ENCODE data around the gene SKIC2. TPM values are rescaled to one million over a fixed set of nuclear protein-coding genes. Genes with fewer than 3 reads are reported as not detected.

SKIC2 gene
- total and polyA plus RNA-seq, 2 donors (not counting 3 experiments of a cell fraction or from before 2014, with no cell fraction given), result 52.8 to 76.7 TPM

- no peak for DNase-seq (ENCODE audit: low read depth, low spot score)
- H3K27ac ChIP-seq (ENCODE audit: insufficient read depth, low read depth, low read length), result no peak overlapping the region
- no peak overlapping the region for H2AFZ ChIP-seq (ENCODE audit: low read depth, low read length)
- BruUV-seq (replicated peaks), result no TSS peak
- no peaks in the 10 kb centered on the region for H4K20me1 ChIP-seq (replicated peaks; ENCODE audit: control insufficient read depth, extremely low read depth, insufficient read depth, low read length)
- intact Hi-C loops (cut with micrococcal nuclease) (no loop called here), dilution Hi-C loops (cut with MboI; ENCODE audit: extremely low pct_ligation_motif_present, low sequenced_read_pairs) (no loop called here)
- H3K9me1 ChIP-seq (replicated peaks; ENCODE audit: control insufficient read depth, extremely low read depth, insufficient read depth, low read length), result no peaks in the 10 kb centered on the region
- no peaks in the 10 kb centered on the region for H3K36me3 ChIP-seq (ENCODE audit: control insufficient read depth in 2 of 2, extremely low read depth in 1 of 2, insufficient read depth in 2 of 2, low read length in 2 of 2)
- peaks cover 3% of the 10 kb centered on the region for H3K4me1 ChIP-seq (ENCODE audit: control insufficient read depth, extremely low read depth, insufficient read depth, low read length)
- TF ChIP-seq MAX (IDR thresholded peaks at IDR 0.05; ENCODE audit: insufficient read depth, insufficient read length) (no peak), EZH2 (IDR thresholded peaks at IDR 0.05; ENCODE audit: borderline replicate concordance, low read depth, low read length, severe bottlenecking) (no peak)
- no peak overlapping the region for H3K4me3 ChIP-seq (replicated peaks in 1 of 3; ENCODE audit: insufficient read depth in 1 of 3, low read depth in 1 of 3, low read length in 3 of 3)
- H3K9ac ChIP-seq (replicated peaks; ENCODE audit: extremely low read depth, insufficient read depth, low read length), result no peak overlapping the region
- H3K9me3 ChIP-seq (replicated peaks; ENCODE audit: control insufficient read depth, insufficient read depth, low read length), result no peaks in the 10 kb centered on the region
- H3K27me3 ChIP-seq (ENCODE audit: control insufficient read depth in 2 of 2, insufficient read depth in 2 of 2, low read length in 2 of 2), result no peaks in the 10 kb centered on the region
- H3K4me2 ChIP-seq (ENCODE audit: insufficient read depth, low read length), result no peak overlapping the region
- no peak for FAIRE-seq
- POLR2A ChIA-PET, result no interaction called here
- CTCF ChIA-PET, result no interaction called here
- H3K79me2 ChIP-seq (ENCODE audit: control insufficient read depth, insufficient read depth, low read length), result no peaks in the 10 kb centered on the region
Observed at GRCh38 chr6:31915756-31916155, 43.2 kb upstream of the SKIC2 start.

- dilution Hi-C loops (cut with MboI; ENCODE audit: extremely low pct_ligation_motif_present, low sequenced_read_pairs), result no loop called here
- no peak overlapping the region for H2AFZ ChIP-seq (ENCODE audit: low read depth, low read length)
- no peaks in the 10 kb centered on the region for H3K27me3 ChIP-seq (ENCODE audit: control insufficient read depth in 2 of 2, insufficient read depth in 2 of 2, low read length in 2 of 2)
- no peak overlapping the region for H3K4me2 ChIP-seq (ENCODE audit: insufficient read depth, low read length)
- no peaks in the 10 kb centered on the region for H3K4me1 ChIP-seq (ENCODE audit: control insufficient read depth, extremely low read depth, insufficient read depth, low read length)
- FAIRE-seq (no peak), DNase-seq (ENCODE audit: low read depth, low spot score) (no peak)
- no peak overlapping the region for H3K4me3 ChIP-seq (replicated peaks in 1 of 3; ENCODE audit: insufficient read depth in 1 of 3, low read depth in 1 of 3, low read length in 3 of 3)
- ChIA-PET POLR2A (interaction anchor here (0.7 kb wide), 1 partner anchor 70 kb away, joined by 4 read pairs; no protein-coding TSS in a partner anchor), CTCF (interaction anchor here (0.6 to 2.0 kb wide), 6 partner anchors 11 to 132 kb away, joined by 3 to 11 read pairs (median 3); no protein-coding TSS in a partner anchor)
- H4K20me1 ChIP-seq (replicated peaks; ENCODE audit: control insufficient read depth, extremely low read depth, insufficient read depth, low read length), result no peaks in the 10 kb centered on the region
- intact Hi-C loops (cut with micrococcal nuclease), result no loop called here
- no peak overlapping the region for H3K9ac ChIP-seq (replicated peaks; ENCODE audit: extremely low read depth, insufficient read depth, low read length)
- H3K27ac ChIP-seq (ENCODE audit: insufficient read depth, low read depth, low read length), result no peak overlapping the region
- H3K36me3 ChIP-seq (ENCODE audit: control insufficient read depth in 2 of 2, extremely low read depth in 1 of 2, insufficient read depth in 2 of 2, low read length in 2 of 2), result no peaks in the 10 kb centered on the region
- H3K79me2 ChIP-seq (ENCODE audit: control insufficient read depth, insufficient read depth, low read length), result no peaks in the 10 kb centered on the region
- TF ChIP-seq MAX (IDR thresholded peaks at IDR 0.05; ENCODE audit: insufficient read depth, insufficient read length) (no peak), CTCF (IDR thresholded peaks at IDR 0.05; ENCODE audit: extremely low read depth in 1 of 2, insufficient read depth in 1 of 2, low read depth in 1 of 2, low read length in 2 of 2) (no peak), FOS (IDR thresholded peaks at IDR 0.05; ENCODE audit: borderline replicate concordance, insufficient read depth, low read length) (no peak), MYC (IDR thresholded peaks at IDR 0.05; ENCODE audit: low read depth, low read length) (no peak), EZH2 (IDR thresholded peaks at IDR 0.05; ENCODE audit: borderline replicate concordance, low read depth, low read length, severe bottlenecking) (no peak), GATA2 (IDR thresholded peaks at IDR 0.05; ENCODE audit: insufficient read depth, insufficient read length, low read depth, low read length) (no peak)
- H3K9me1 ChIP-seq (replicated peaks; ENCODE audit: control insufficient read depth, extremely low read depth, insufficient read depth, low read length), result no peaks in the 10 kb centered on the region
- H3K9me3 ChIP-seq (replicated peaks; ENCODE audit: control insufficient read depth, insufficient read depth, low read length), result no peaks in the 10 kb centered on the region
- BruUV-seq (replicated peaks), result no TSS peak
Observed at GRCh38 chr6:31918069-31918720, 40.8 kb upstream of the SKIC2 start.
